Measurements from ENCODE around the gene SMIM3.

GRCh38 chr5:150779397-150780186, 1.0 kb downstream of the SMIM3 start:
- TF ChIP-seq, protein P1, sequence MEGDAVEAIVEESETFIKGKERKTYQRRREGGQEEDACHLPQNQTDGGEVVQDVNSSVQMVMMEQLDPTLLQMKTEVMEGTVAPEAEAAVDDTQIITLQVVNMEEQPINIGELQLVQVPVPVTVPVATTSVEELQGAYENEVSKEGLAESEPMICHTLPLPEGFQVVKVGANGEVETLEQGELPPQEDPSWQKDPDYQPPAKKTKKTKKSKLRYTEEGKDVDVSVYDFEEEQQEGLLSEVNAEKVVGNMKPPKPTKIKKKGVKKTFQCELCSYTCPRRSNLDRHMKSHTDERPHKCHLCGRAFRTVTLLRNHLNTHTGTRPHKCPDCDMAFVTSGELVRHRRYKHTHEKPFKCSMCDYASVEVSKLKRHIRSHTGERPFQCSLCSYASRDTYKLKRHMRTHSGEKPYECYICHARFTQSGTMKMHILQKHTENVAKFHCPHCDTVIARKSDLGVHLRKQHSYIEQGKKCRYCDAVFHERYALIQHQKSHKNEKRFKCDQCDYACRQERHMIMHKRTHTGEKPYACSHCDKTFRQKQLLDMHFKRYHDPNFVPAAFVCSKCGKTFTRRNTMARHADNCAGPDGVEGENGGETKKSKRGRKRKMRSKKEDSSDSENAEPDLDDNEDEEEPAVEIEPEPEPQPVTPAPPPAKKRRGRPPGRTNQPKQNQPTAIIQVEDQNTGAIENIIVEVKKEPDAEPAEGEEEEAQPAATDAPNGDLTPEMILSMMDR (IDR thresholded peaks at IDR 0.05; ENCODE audit: low read depth, low read length): no peak
- TF ChIP-seq, protein P2, sequence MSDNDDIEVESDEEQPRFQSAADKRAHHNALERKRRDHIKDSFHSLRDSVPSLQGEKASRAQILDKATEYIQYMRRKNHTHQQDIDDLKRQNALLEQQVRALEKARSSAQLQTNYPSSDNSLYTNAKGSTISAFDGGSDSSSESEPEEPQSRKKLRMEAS (IDR thresholded peaks at IDR 0.05; ENCODE audit: low read depth, low read length): no peak
- no peak for TF ChIP-seq POLR2A (IDR thresholded peaks at IDR 0.05; ENCODE audit: extremely low read depth, insufficient read length)

Measured in NB4 (cell line).